ENCODE results near the gene PNMA5. TPM values are rescaled to one million over a fixed set of nuclear protein-coding genes. Genes with fewer than 3 reads are reported as not detected.

PNMA5 gene
- polyA plus RNA-seq, 4 donors, result 0.10 to 0.47 (median 0.30) TPM

- DNase-seq (ENCODE audit: low read depth in 4 of 4, low spot score in 2 of 4), result no peak
These were observed 34.3 kb downstream of the PNMA5 start for GRCh38 chrX:152959626-152960025.

GRCh38 chrX:152958524-152959465 is 35.1 kb downstream of the PNMA5 start:
- DNase-seq (ENCODE audit: low read depth in 4 of 4, low spot score in 2 of 4), result peak; percentile 65 to 75 (median 72)

- no peak for DNase-seq (ENCODE audit: low read depth in 4 of 4, low spot score in 2 of 4)
These were observed 35.9 kb downstream of the PNMA5 start for GRCh38 chrX:152958047-152958446.

- no peak for DNase-seq (ENCODE audit: low read depth in 4 of 4, low spot score in 2 of 4)
These were observed 43.1 kb downstream of the PNMA5 start for GRCh38 chrX:152950786-152951185.

GRCh38 chrX:152949114-152949513 is 44.8 kb downstream of the PNMA5 start:
- DNase-seq (ENCODE audit: low read depth in 4 of 4, low spot score in 2 of 4), result no peak

- no peak for DNase-seq (ENCODE audit: low read depth in 4 of 4, low spot score in 2 of 4)
These were observed 47.2 kb downstream of the PNMA5 start for GRCh38 chrX:152946681-152947080.

- DNase-seq (ENCODE audit: low read depth in 4 of 4, low spot score in 2 of 4), result no peak
These were observed 48.6 kb downstream of the PNMA5 start for GRCh38 chrX:152945021-152945979.

GRCh38 chrX:152943826-152944225 is 50.1 kb downstream of the PNMA5 start:
- no peak for DNase-seq (ENCODE audit: low read depth in 4 of 4, low spot score in 2 of 4)

GRCh38 chrX:152942077-152942442 is 51.9 kb downstream of the PNMA5 start:
- no peak for DNase-seq (ENCODE audit: low read depth in 4 of 4, low spot score in 2 of 4)

- peak; percentile 58 to 82 (median 74) for DNase-seq (ENCODE audit: low read depth in 4 of 4, low spot score in 2 of 4)
These were observed 52.4 kb downstream of the PNMA5 start for GRCh38 chrX:152941328-152942076.

Other genes with a start within 250 kb of the PNMA5 start
- not detected for gene MAGEA2, start 240.3 kb downstream of the PNMA5 start, polyA plus RNA-seq (ENCODE audit: insufficient read length in 4 of 4)
- gene CSAG3, start 234.9 kb downstream of the PNMA5 start, polyA plus RNA-seq (ENCODE audit: insufficient read length in 4 of 4), result not detected
- not detected for gene MAGEA6, start 224.4 kb downstream of the PNMA5 start, polyA plus RNA-seq (ENCODE audit: insufficient read length in 4 of 4)
- 100 to 1,000 TPM; 106 to 131 (median 114) TPM for gene CETN2, start 163.4 kb downstream of the PNMA5 start, polyA plus RNA-seq (ENCODE audit: insufficient read length in 4 of 4)
- gene NSDHL, start 163.1 kb downstream of the PNMA5 start, polyA plus RNA-seq (ENCODE audit: insufficient read length in 4 of 4), result 10 to 100 TPM; 26.2 to 32.1 (median 28.7) TPM
- gene ZNF185, start 96.0 kb downstream of the PNMA5 start, polyA plus RNA-seq (ENCODE audit: insufficient read length in 4 of 4), result 10 to 100 TPM; 39.3 to 50.8 (median 43.5) TPM
- 10 to 100 TPM; 16.9 to 36.8 (median 28.6) TPM for gene PNMA3, start 62.4 kb upstream of the PNMA5 start, polyA plus RNA-seq (ENCODE audit: insufficient read length in 4 of 4)
- gene PNMA6A, start 78.3 kb upstream of the PNMA5 start, polyA plus RNA-seq (ENCODE audit: insufficient read length in 4 of 4), result 10 to 100 TPM in 3 of 4 donors, 1 to 10 TPM in 1; 8.0 to 13.9 (median 11.5) TPM
- not detected for gene MAGEA1, start 185.2 kb upstream of the PNMA5 start, polyA plus RNA-seq (ENCODE audit: insufficient read length in 4 of 4)